Esophagus muscularis mucosa (tissue), 3 donors: ENCODE data around the gene PLAU.

ENCODE experiments used
- POLR2A ChIP-seq: fragments of 450-650 bp; IDR thresholded peaks from one replicate; pipeline ENCODE4 v1.6.1; 2017; ENCODE audit warnings: antibody characterized with exemption, moderate library complexity, mild to moderate bottlenecking, low read depth
- TF ChIP-seq, protein P1 (sequence below), 3 experiments: fragments of 200-600 bp in 2 of 3; fragments of 450-650 bp in 1 of 3; sonication (generic) in 2 of 3; IDR thresholded peaks; one replicate each; pipeline ENCODE4 v1.5.1; 2017 to 2019; ENCODE audit warnings: antibody characterized with exemption in 3 of 3, mild to moderate bottlenecking in 2 of 3, moderate library complexity in 1 of 3

DNA sequence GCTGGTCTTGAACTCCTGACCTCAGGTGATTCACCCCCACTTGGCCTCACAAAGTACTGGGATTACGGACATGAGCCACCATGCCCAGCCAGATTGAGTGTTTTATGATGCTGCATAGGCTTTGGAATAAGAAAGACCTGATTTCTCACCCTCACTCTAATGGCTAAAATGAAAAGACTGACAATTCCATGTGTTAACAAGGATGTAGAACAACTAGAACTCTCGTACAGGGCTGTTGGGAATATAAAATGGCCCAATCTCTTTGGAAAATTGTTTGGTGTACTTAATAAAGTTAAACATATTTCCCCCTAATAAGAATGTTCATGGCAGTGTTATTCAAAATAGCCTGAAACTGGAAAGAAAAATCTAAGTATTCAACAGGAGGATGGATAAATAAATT, 43.8 kb downstream of the PLAU start:
- no peak for TF ChIP-seq POLR2A
- TF ChIP-seq, protein P1, sequence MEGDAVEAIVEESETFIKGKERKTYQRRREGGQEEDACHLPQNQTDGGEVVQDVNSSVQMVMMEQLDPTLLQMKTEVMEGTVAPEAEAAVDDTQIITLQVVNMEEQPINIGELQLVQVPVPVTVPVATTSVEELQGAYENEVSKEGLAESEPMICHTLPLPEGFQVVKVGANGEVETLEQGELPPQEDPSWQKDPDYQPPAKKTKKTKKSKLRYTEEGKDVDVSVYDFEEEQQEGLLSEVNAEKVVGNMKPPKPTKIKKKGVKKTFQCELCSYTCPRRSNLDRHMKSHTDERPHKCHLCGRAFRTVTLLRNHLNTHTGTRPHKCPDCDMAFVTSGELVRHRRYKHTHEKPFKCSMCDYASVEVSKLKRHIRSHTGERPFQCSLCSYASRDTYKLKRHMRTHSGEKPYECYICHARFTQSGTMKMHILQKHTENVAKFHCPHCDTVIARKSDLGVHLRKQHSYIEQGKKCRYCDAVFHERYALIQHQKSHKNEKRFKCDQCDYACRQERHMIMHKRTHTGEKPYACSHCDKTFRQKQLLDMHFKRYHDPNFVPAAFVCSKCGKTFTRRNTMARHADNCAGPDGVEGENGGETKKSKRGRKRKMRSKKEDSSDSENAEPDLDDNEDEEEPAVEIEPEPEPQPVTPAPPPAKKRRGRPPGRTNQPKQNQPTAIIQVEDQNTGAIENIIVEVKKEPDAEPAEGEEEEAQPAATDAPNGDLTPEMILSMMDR (IDR thresholded peaks at IDR 0.05) = no peak
